MM.1S (cell line): ENCODE measurements around the gene SDK1.

Experiments used
- CTCF ChIP-seq: fragments of 300-600 bp; sonication (generic); IDR thresholded peaks from 2 replicates; pipeline ENCODE4 v1.5.1; 2016; ENCODE audit warnings: antibody characterized with exemption, low read length, mixed read lengths
- EZH2 ChIP-seq: fragments of 300-600 bp; sonication (generic); optimal IDR thresholded peaks from 2 replicates; pipeline ENCODE3; 2017; ENCODE audit warnings: low read depth, mild to moderate bottlenecking, antibody characterized with exemption, low read length, mixed read lengths

- TF ChIP-seq CTCF (no peak), EZH2 (no peak)
Measured at GRCh38 chr7:4136501-4137110, 835.6 kb downstream of the SDK1 start.
